HFF-Myc (cell line): ENCODE measurements around the gene SVOPL.

Source experiments
- DNase-seq: peaks from one replicate; pipeline ENCODE4 v3.0.0-alpha.2; 2011; ENCODE audit warnings: low read depth; ENCODE audit errors: extremely low read depth
- H3K4me3 ChIP-seq: replicated peaks from 2 replicates; pipeline ENCODE4 v1.5.1; 2011; ENCODE audit warnings: low read depth, mild to moderate bottlenecking, control low read depth, low read length
- TF ChIP-seq, protein P1 (sequence below): IDR thresholded peaks from 2 replicates; pipeline ENCODE4 v1.5.1; 2012; ENCODE audit warnings: mild to moderate bottlenecking, low read depth, low read length, control low read depth; ENCODE audit errors: missing control alignments

SVOPL gene

DNA sequence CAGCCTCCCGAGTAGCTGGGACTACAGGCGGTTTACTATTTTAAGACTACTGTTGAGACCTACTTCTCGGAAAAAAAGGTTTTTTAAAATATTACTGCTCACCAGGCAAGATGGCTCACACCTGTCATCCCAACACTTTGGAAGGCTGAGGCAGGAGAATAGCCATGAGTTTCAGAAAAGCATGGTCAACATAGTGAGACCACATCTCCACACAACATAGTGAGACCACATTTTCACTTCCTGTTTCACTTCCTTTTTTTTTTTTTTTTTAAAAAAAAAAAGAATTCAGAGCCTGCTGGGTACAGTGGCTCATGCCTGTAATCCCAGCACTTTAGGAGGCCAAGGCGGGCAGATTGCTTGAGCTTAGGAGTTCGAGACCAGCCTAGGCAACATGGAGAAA, 46.5 kb downstream of the SVOPL start:
- no peak overlapping the region for H3K4me3 ChIP-seq
- no peak for DNase-seq
- TF ChIP-seq, protein P1, sequence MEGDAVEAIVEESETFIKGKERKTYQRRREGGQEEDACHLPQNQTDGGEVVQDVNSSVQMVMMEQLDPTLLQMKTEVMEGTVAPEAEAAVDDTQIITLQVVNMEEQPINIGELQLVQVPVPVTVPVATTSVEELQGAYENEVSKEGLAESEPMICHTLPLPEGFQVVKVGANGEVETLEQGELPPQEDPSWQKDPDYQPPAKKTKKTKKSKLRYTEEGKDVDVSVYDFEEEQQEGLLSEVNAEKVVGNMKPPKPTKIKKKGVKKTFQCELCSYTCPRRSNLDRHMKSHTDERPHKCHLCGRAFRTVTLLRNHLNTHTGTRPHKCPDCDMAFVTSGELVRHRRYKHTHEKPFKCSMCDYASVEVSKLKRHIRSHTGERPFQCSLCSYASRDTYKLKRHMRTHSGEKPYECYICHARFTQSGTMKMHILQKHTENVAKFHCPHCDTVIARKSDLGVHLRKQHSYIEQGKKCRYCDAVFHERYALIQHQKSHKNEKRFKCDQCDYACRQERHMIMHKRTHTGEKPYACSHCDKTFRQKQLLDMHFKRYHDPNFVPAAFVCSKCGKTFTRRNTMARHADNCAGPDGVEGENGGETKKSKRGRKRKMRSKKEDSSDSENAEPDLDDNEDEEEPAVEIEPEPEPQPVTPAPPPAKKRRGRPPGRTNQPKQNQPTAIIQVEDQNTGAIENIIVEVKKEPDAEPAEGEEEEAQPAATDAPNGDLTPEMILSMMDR = no peak

- DNase-seq = no peak
- no peak overlapping the region for H3K4me3 ChIP-seq
- TF ChIP-seq, protein P1 = no peak
These were observed 51.7 kb downstream of the SVOPL start for GRCh38 chr7:138649506-138649905.

- TF ChIP-seq, protein P1 = no peak
- DNase-seq = no peak
These were observed 55.9 kb downstream of the SVOPL start for GRCh38 chr7:138645284-138645683.

GRCh38 chr7:138632826-138633602, 68.1 kb downstream of the SVOPL start:
- TF ChIP-seq, protein P1 = no peak
- no peak for DNase-seq
- no peak overlapping the region for H3K4me3 ChIP-seq

More at GRCh38 chr7:138645284-138645683, 55.9 kb downstream of the SVOPL start:
- no peak overlapping the region for H3K4me3 ChIP-seq

GRCh38 chr7:138632384-138632783, 68.8 kb downstream of the SVOPL start:
- no peak overlapping the region for H3K4me3 ChIP-seq
- TF ChIP-seq, protein P1 = no peak
- DNase-seq = no peak

- DNase-seq = no peak
- H3K4me3 ChIP-seq = no peak overlapping the region
- TF ChIP-seq, protein P1 = no peak
These were observed 71.0 kb downstream of the SVOPL start for GRCh38 chr7:138630059-138630610.

DNA sequence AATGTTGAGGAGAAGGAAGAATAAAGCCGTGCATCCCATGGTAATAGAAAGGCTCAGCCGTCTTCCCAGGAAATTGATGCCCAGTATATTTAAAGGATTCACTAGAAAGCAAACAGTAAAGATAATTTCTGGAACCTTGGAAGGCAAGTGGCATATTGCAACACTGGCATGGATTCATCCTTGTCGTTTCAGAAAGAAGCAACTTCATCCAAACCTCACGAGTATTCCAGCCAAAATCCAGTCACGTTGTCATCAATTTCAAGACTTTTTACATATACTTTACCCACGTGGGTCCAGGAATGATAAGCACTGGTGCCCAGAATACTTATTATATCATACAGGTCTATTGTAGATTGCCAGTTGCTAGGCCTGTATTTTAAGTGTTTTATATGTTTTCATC, 73.8 kb downstream of the SVOPL start:
- TF ChIP-seq, protein P1 = no peak
- no peak for DNase-seq
- no peak overlapping the region for H3K4me3 ChIP-seq
